Mucosa of descending colon (tissue), 3 donors: ENCODE results near the gene CHD6. TPM values are rescaled to one million over a fixed set of nuclear protein-coding genes. Genes with fewer than 3 reads are reported as not detected.

ENCODE experiments used
- ATAC-seq: fragments of 200-7000 bp; cut with Tn5 transposase; one replicate; pipeline ENCODE4 v1.9.1; 2020; ENCODE audit warnings: mild to moderate bottlenecking, moderate library complexity
- DNase-seq, 3 donors: peaks; one replicate each; pipeline ENCODE4 v3.0.0-alpha.2; 2020
- H3K36me3 ChIP-seq: fragments of 200-600 bp; one replicate; pipeline ENCODE4 v1.8.0; 2021; ENCODE audit warnings: low read depth, mild to moderate bottlenecking
- H3K4me1 ChIP-seq: fragments of 200-600 bp; one replicate; pipeline ENCODE4 v1.8.0; 2021; ENCODE audit warnings: low read depth, mild to moderate bottlenecking
- H3K4me3 ChIP-seq: fragments of 200-600 bp; one replicate; pipeline ENCODE4 v1.8.0; 2021; ENCODE audit warnings: mild to moderate bottlenecking
- H3K9me3 ChIP-seq: fragments of 200-600 bp; one replicate; pipeline ENCODE4 v1.8.0; 2021; ENCODE audit warnings: mild to moderate bottlenecking
- CTCF ChIP-seq: fragments of 200-600 bp; IDR thresholded peaks from one replicate; pipeline ENCODE4 v1.8.0; 2022; ENCODE audit warnings: antibody characterized with exemption, mild to moderate bottlenecking
- intact Hi-C, 2 donors: fragments of 100-400 bp; cut with DNase I in 1 of 2; cut with micrococcal nuclease in 1 of 2; formaldehyde crosslinking; loops; one replicate each; pipeline versions ENCODE4 v1.11.0 to v1.11.1; 2022; cut with DNase I, micrococcal nuclease
- total RNA-seq, 3 donors: library from RNA; stranded (reverse); fragmentation: NEBNext Ultra II Directional in 2 of 3; extraction: Animal tissue kit (Norgen Biotek cat#: 25700) in 2 of 3; gene quantifications; one replicate each; pipeline versions ENCODE4 v1.2.1 to v1.2.4, GENCODE V29; 2021 to 2023
- donor health status: DM: no; HTN: no; CAD: no; lungs with moderate emphysema.
- donor health status: DM: no; HTN: no; CAD: no.
- donor health status: DM: no; HTN: yes; CAD: no.

The CHD6 gene
- total RNA-seq, 3 donors from 2014 or later = 33.8 to 53.6 (median 43.8) TPM

DNA sequence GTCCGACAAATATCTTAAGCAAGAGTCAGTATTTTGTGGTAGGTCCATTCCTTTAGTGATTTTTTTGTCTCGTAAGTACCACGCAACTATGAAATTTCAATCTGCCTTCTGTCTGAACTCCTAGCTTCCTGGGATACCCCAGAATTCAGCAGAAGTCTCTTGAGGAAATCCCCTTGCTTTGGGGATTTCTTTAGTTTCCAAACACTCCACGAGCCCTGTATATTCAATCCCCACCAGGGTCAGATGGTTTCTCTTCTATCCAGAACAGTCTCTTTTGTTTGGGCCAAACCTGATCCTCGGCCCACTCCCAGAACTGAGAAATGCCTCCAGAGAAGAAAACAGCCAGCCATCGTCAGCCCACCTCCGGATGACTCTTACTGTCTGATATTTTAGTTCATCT, 113.0 kb downstream of the CHD6 start:
- intact Hi-C loops = no loop called here
- Histone ChIP-seq H3K4me1 (peaks cover 20% of the 10 kb centered on the region), H3K36me3 (no peaks in the 10 kb centered on the region), H3K4me3 (no peak overlapping the region), H3K9me3 (no peaks in the 10 kb centered on the region)
- ATAC-seq = no peak
- DNase-seq = no peak
- no peak for TF ChIP-seq CTCF

DNA sequence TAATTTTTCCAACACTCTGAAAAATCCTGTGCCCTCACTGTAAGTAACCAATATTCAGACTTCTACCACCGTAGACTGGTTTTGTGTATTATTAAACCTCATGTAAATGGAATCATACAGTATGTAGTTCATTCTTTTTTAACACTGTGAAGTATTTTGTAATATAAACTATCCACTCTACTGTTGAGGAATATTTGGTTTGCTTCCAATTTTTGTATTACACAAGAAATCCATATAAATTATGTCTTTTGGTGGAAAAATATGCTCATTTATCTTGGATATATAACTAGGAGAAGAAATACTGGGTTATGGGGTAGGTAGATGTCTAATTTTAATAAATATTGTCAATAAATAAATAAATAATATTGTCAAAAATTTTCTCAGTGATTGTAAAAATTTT, 116.8 kb downstream of the CHD6 start:
- TF ChIP-seq CTCF = no peak
- no peaks in the 10 kb centered on the region for H3K36me3 ChIP-seq
- intact Hi-C loops = no loop called here
- DNase-seq = no peak
- H3K4me3 ChIP-seq = no peak overlapping the region
- H3K4me1 ChIP-seq = no peaks in the 10 kb centered on the region
- ATAC-seq = no peak
- no peaks in the 10 kb centered on the region for H3K9me3 ChIP-seq

- no peaks in the 10 kb centered on the region for H3K9me3 ChIP-seq
- DNase-seq = no peak
- H3K36me3 ChIP-seq = no peaks in the 10 kb centered on the region
- peak; percentile 25 for ATAC-seq
- no peak overlapping the region for H3K4me3 ChIP-seq
- intact Hi-C loops = no loop called here
- H3K4me1 ChIP-seq = no peaks in the 10 kb centered on the region
- TF ChIP-seq CTCF = no peak
Measured at GRCh38 chr20:41499961-41500725, 118.0 kb downstream of the CHD6 start.

- no peak for ATAC-seq
- DNase-seq = no peak
- Histone ChIP-seq H3K4me3 (no peak overlapping the region), H3K4me1 (no peaks in the 10 kb centered on the region), H3K36me3 (no peaks in the 10 kb centered on the region), H3K9me3 (no peaks in the 10 kb centered on the region)
- intact Hi-C loops = no loop called here
- TF ChIP-seq CTCF = no peak
Measured at GRCh38 chr20:41499064-41499463, 119.1 kb downstream of the CHD6 start.

DNA sequence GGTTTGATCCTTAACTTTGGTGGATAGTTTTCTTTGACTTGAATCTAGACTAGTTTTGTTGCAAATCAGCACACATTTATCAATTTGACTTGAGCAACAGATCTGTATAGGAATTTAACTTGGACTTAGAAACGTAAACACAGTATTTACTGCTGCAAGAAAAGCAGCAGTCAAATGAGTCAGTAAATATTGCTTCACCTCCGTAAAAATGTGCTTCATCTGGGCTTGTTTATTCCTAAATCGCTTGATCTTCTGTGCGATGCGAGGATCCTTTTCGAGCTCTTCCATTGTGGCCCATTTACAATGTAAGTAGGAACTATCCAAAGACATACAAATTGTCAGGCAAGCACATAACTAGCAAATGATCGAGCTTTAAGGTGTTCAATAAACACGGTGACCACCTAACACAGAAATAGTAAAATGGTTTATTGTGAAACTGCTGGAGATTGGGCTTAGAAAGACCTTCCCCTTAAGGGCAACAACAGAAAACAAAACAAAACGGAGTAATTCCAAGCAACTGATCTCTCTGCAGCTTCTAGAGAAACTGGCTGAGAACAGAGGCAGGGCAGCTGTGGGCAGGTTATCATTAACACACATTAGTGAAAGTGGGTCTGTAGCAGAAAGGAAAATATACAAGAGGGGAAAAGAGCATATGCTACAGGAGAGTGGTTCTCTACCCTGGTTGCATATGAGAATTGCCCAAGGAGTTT, 120.8 kb downstream of the CHD6 start:
- Histone ChIP-seq H3K9me3 (no peaks in the 10 kb centered on the region), H3K4me1 (no peaks in the 10 kb centered on the region), H3K36me3 (no peaks in the 10 kb centered on the region), H3K4me3 (no peak overlapping the region)
- no peak for ATAC-seq
- no peak for TF ChIP-seq CTCF
- DNase-seq = no peak
- intact Hi-C loops = no loop called here
